HL-60 (cell line): ENCODE results near the gene DEPDC4.
A peak's percentile ranks its signal among the peaks of the same experiment; 100 is the strongest.

ENCODE experiments used
- DNase-seq, 2 experiments: peaks; one replicate each; pipeline ENCODE4 v3.0.0-alpha.2; 2010 to 2020; ENCODE audit warnings: low read depth in 1 of 2, low spot score in 1 of 2
- H3K27ac ChIP-seq: fragments of 250-450 bp; sonication (Bioruptor Pico); replicated peaks from 2 replicates; pipeline ENCODE4 v1.5.1; 2020; ENCODE audit warnings: mild to moderate bottlenecking, moderate library complexity
- H3K27me3 ChIP-seq: fragments of 250-450 bp; sonication (Bioruptor Pico); 2 replicates; pipeline ENCODE4 v1.5.1; 2021; ENCODE audit warnings: mild to moderate bottlenecking, moderate library complexity; ENCODE audit not compliant: insufficient read depth, poor library complexity, severe bottlenecking
- H3K4me3 ChIP-seq: replicated peaks from 2 replicates; pipeline ENCODE4 v1.5.1; 2011; ENCODE audit warnings: mild to moderate bottlenecking, control low read depth, low read length; ENCODE audit not compliant: insufficient read depth
- CTCF ChIP-seq: IDR thresholded peaks from one replicate; pipeline ENCODE4 v1.5.1; 2011; ENCODE audit warnings: low read length, control low read depth, inconsistent platforms; ENCODE audit not compliant: insufficient read depth
- GABPA ChIP-seq: IDR thresholded peaks from 2 replicates; pipeline ENCODE4 v1.6.1; 2012; ENCODE audit warnings: low read depth
- POLR2AphosphoS5 ChIP-seq: IDR thresholded peaks from 2 replicates; pipeline ENCODE4 v1.6.1; 2012; ENCODE audit warnings: low read depth
- SPI1 ChIP-seq: IDR thresholded peaks from 2 replicates; pipeline ENCODE4 v1.6.1; 2012; ENCODE audit warnings: low read depth, mild to moderate bottlenecking, borderline replicate concordance
- TF ChIP-seq, protein P1 (sequence below): IDR thresholded peaks from 2 replicates; pipeline ENCODE4 v1.6.1; 2012; ENCODE audit warnings: low read depth; ENCODE audit not compliant: insufficient replicate concordance

DEPDC4 gene

DNA sequence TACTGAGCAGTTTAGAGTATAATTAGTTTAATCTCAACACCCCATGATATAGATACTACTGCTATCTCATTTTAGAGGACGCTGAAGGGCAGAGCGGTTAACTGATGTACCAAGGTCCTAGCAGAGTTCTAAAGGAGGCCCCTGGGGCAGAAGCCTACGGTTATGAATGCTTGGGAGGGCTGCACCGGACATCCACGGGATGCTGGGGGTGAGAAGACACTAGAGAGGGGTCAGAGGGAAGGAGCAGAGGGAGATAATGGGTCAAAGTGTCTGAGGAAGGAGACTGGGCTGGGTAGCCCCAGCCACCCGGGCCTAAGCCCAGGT, 67.9 kb downstream of the DEPDC4 start:
- no peak for DNase-seq
- peak overlapping the region; percentile 91 for H3K4me3 ChIP-seq
- H3K27me3 ChIP-seq = no peaks in the 10 kb centered on the region
- peak overlapping the region; percentile 74; the same call in 1 of the 2 replicates for H3K27ac ChIP-seq
- TF ChIP-seq POLR2AphosphoS5 = no peak
- TF ChIP-seq, protein P1, sequence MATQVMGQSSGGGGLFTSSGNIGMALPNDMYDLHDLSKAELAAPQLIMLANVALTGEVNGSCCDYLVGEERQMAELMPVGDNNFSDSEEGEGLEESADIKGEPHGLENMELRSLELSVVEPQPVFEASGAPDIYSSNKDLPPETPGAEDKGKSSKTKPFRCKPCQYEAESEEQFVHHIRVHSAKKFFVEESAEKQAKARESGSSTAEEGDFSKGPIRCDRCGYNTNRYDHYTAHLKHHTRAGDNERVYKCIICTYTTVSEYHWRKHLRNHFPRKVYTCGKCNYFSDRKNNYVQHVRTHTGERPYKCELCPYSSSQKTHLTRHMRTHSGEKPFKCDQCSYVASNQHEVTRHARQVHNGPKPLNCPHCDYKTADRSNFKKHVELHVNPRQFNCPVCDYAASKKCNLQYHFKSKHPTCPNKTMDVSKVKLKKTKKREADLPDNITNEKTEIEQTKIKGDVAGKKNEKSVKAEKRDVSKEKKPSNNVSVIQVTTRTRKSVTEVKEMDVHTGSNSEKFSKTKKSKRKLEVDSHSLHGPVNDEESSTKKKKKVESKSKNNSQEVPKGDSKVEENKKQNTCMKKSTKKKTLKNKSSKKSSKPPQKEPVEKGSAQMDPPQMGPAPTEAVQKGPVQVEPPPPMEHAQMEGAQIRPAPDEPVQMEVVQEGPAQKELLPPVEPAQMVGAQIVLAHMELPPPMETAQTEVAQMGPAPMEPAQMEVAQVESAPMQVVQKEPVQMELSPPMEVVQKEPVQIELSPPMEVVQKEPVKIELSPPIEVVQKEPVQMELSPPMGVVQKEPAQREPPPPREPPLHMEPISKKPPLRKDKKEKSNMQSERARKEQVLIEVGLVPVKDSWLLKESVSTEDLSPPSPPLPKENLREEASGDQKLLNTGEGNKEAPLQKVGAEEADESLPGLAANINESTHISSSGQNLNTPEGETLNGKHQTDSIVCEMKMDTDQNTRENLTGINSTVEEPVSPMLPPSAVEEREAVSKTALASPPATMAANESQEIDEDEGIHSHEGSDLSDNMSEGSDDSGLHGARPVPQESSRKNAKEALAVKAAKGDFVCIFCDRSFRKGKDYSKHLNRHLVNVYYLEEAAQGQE = no peak
- TF ChIP-seq SPI1 = no peak
- no peak for TF ChIP-seq CTCF
- no peak for TF ChIP-seq GABPA

DNA sequence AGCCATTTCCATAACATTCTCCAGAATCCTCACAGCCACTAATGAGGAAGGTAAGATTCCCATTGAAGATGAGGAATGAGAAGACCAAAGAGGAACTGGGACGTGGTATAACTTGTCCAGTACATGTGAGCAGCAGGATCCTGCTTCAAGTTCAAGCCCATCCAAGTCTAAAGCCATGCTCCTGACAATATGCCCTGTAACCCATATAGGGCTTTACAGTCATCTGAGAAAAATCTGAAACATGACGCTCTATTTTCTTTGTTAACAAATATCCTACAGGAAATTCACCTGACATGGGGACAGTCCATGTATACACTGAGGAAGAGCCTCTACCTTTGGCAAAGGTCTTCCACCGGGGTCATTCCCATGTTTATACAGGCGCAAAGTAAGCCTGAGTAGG, 69.4 kb downstream of the DEPDC4 start:
- Histone ChIP-seq H3K27me3 (no peaks in the 10 kb centered on the region), H3K4me3 (no peak overlapping the region), H3K27ac (no peak overlapping the region)
- DNase-seq = no peak
- TF ChIP-seq, protein P1 = no peak
- TF ChIP-seq GABPA = no peak

DNA sequence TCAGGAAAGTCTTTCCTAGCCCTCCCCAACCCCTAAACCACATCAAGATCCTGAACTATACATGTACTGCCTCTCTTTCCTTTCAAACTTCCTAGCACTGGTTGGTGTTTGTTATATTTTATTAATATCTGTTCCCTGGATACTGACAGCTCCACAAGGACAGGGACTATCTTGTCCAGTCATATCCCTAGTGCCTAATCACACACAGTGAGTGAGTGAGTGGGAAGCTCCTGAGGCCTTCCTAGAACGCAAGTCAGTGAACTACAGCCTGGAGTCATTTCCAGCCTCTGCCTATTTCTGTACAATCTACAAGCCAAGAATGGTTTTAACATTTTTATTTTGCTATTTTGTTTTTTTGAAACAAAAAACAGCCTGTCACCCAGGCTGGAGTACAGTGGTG, 73.8 kb downstream of the DEPDC4 start:
- no peak overlapping the region for H3K27ac ChIP-seq
- no peak for DNase-seq
- H3K4me3 ChIP-seq = no peak overlapping the region
- TF ChIP-seq SPI1 (no peak), CTCF (no peak), POLR2AphosphoS5 (no peak)
- TF ChIP-seq, protein P1 = no peak
- H3K27me3 ChIP-seq = no peaks in the 10 kb centered on the region
